Coronary artery (tissue), 2 donors: ENCODE measurements around the gene IRX5.

Experiments used
- DNase-seq: peaks from one replicate; pipeline ENCODE4 v3.0.0-alpha.2; 2017; ENCODE audit warnings: low spot score
- H3K27ac ChIP-seq, 2 donors: fragments of 200-600 bp; sonication (generic); one replicate each; pipeline ENCODE4 v1.5.1; 2016 to 2019
- H3K4me3 ChIP-seq: fragments of 200-600 bp; sonication (generic); 2 replicates; pipeline ENCODE4 v1.5.1; 2016; ENCODE audit warnings: mild to moderate bottlenecking, moderate library complexity
- TF ChIP-seq, protein P1 (sequence below): fragments of 200-600 bp; sonication (generic); IDR thresholded peaks from one replicate; pipeline ENCODE4 v1.5.1; 2019; ENCODE audit warnings: antibody characterized with exemption

IRX5 gene

DNA sequence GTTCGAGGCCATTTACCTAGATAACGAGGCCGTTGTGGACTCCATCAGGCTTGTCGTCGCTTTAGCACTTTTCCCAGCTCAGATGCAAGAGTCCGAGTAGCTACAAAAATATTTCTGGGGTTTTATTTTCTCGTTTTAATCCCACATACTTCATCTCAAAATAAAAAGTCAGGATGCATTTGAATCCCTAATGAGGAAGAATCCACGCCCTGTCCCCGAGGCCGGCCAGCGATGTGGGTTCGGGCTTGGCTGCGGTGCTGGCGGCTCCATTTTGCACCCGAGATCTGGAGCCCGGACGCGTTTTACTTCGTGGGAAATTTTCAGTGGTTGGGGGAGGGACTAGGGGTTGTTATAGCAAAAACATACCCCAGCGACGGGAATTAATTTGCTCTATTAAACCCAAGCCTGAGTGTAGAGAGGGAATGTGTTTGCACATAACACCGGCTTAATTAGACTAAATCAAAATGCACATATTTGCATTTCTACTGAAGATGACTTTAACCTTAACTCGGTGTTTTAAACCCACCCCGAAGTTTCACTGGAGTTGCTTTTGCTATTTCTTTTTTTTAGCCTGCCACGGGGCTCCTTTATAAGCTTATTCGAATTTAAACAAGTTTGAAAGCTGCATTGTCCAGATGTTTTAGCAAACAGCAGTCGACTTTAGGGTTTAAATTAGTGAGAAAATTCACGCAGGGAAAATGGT is 4.8 kb downstream of the IRX5 start:
- DNase-seq, result no peak
- TF ChIP-seq, protein P1, sequence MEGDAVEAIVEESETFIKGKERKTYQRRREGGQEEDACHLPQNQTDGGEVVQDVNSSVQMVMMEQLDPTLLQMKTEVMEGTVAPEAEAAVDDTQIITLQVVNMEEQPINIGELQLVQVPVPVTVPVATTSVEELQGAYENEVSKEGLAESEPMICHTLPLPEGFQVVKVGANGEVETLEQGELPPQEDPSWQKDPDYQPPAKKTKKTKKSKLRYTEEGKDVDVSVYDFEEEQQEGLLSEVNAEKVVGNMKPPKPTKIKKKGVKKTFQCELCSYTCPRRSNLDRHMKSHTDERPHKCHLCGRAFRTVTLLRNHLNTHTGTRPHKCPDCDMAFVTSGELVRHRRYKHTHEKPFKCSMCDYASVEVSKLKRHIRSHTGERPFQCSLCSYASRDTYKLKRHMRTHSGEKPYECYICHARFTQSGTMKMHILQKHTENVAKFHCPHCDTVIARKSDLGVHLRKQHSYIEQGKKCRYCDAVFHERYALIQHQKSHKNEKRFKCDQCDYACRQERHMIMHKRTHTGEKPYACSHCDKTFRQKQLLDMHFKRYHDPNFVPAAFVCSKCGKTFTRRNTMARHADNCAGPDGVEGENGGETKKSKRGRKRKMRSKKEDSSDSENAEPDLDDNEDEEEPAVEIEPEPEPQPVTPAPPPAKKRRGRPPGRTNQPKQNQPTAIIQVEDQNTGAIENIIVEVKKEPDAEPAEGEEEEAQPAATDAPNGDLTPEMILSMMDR, result no peak
- Histone ChIP-seq H3K27ac (no peak overlapping the region), H3K4me3 (no peak overlapping the region)

- Histone ChIP-seq H3K4me3 (peak overlapping the region; percentile 66), H3K27ac (no peak overlapping the region)
- TF ChIP-seq, protein P1, result no peak
- no peak for DNase-seq
These were observed 5.7 kb downstream of the IRX5 start for GRCh38 chr16:54936201-54936978.

- TF ChIP-seq, protein P1, result no peak
- no peak for DNase-seq
- no peak overlapping the region for H3K27ac ChIP-seq
- peak overlapping the region; percentile 66 for H3K4me3 ChIP-seq
These were observed 6.5 kb downstream of the IRX5 start for GRCh38 chr16:54936979-54937670.

DNA sequence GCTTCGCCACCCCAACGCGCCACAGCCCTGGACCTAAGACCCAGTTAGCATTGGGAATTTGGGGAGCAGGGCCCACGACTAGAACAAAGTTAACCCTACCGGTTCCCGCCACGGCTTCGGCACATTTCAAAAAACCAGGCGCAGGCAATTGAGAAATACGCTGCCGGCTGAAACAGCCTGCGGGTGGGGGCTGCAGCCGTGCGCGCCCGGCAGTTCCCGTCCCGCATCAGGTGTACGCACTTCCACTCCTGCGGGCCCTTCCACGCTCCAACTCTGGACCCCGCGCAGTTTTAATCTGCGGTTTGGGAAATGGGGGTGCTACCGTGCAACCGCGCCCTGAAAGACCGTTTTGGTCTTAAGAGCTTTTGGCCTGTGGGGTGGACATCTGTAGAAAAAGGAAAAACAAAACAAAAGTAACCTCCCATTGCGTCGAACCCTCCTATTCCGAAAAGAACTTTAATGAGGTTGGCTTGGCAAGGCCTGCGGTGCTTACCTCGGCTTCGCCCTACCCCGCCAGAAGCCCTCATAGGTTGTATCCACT is 7.1 kb downstream of the IRX5 start:
- Histone ChIP-seq H3K27ac (no peak overlapping the region), H3K4me3 (peak overlapping the region; percentile 66)
- TF ChIP-seq, protein P1, result no peak
- DNase-seq, result no peak

GRCh38 chr16:54938212-54939028 is 7.8 kb downstream of the IRX5 start:
- Histone ChIP-seq H3K27ac (no peak overlapping the region), H3K4me3 (peak overlapping the region; percentile 66)
- TF ChIP-seq, protein P1, result no peak
- no peak for DNase-seq

DNA sequence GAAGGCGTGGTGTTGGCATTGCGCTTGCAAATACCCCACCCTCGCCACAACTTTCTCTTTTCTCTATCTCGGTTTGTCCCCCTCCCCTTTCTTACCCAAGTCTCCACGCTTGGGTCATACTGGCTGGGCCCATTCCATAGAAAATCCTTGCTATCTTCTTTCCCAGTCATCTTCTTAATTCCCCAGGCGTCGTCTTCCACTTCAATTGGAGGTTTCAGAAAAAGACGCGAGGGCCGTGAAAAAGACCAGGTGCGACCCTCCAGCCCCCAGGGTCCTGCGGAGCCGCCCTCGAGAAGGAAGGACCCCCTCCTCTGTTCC is 8.3 kb downstream of the IRX5 start:
- Histone ChIP-seq H3K4me3 (peak overlapping the region; percentile 66), H3K27ac (no peak overlapping the region)
- no peak for DNase-seq
- TF ChIP-seq, protein P1, result no peak
